NCI-H187 (cell line): ENCODE results near the gene CDIPT.
A peak's percentile ranks its signal among the peaks of the same experiment; 100 is the strongest.
"Not testable (repeated sequence)": the region's sequence is repeated elsewhere in the genome, so short reads cannot be mapped to it uniquely, and the experiment has no call there.

Source experiments
- DNase-seq, 2 experiments: peaks; one replicate each; lab custom pipeline; 2025; lab: John Stamatoyannopoulos, UW

The CDIPT gene

DNA sequence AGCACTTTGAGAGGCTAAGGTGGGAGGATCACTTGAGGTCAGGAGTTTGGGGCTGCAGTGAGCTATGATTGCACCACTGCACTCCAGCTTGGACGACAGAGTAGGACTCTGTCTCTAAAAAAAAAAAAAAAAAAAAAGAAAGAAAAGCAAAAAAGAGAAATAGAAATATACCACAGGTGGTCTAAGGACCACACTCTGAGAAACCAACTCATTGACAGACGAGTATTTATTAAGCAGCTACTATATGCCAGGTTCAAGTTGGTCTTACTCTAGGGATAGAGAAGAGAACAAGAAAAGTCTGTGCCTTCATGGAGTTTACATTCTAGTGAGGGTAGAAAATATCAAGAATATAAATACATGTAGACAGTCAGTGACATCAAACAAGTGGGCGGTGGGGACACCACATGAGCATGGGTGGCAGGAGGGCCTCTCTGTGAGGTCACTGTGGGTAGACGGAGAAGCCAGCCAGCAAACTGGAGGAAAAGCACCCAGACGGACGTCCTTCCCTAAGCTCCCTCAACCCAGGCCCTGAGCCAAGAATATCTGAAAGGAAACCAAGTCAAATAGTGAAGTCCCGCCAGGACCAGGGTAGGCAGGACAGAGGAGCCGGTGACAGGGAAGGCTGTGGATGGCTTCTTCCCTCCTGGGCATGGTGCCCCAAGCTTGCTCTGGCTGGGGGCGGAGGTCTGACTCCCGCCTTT, 4.7 kb downstream of the CDIPT start:
- no peak for DNase-seq

DNA sequence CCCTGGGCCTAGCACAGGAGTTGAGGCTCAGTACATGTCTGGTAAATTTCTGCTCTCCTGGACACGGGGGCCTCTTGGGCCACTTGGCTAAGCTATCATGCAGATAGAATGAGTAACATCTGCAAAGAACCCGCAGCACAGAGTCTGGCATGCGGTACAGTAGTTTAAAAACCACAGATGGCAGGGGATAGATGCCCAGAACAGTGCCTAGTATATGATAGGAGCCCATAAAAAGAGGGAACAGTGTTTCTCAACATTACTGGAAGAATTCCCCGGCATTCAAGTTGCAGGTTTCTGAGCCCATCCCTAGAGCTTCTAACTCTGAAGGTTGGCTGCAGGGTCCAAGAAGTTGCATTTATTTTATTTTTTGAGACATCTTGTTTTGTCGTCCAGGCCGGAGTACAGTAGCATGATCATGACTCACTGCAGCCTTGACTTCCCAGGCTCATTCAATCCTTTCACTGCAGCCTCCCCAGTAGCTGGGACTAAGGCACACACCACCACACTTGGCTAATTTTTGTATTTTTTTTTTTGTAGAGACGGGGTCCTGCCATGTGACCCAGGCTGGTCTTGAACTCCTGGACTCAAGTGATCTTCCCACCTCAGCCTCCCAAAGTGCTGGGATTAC, 5.8 kb downstream of the CDIPT start:
- DNase-seq = no peak

DNA sequence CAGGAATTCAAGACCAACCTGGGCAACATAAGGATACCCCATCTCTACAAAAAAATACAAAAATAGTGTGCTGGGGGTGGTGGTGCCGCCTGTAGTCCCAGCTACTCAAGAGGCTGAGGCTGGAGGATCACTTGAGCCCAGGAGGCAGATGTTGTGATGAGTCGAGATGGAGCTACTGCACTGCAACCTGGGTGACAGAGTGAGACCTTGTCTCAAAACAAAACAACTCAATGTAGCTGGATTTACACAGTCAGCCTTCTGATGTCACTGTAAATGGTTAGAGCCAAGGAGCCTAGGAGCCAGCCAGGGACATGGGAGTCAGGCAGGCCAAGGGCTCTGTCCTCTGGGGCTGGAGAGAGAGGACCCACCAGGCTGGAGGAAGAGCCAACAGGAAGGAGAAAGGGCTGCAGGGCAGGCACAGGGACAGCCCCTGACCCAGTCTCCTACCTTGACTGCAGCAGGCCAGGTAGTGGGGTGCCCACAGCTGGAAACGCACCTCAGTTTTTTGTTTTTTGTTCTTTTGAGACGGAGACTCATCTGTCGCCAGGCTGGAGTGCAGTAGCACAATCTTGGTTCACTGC, 8.4 kb downstream of the CDIPT start:
- DNase-seq = no peak

DNA sequence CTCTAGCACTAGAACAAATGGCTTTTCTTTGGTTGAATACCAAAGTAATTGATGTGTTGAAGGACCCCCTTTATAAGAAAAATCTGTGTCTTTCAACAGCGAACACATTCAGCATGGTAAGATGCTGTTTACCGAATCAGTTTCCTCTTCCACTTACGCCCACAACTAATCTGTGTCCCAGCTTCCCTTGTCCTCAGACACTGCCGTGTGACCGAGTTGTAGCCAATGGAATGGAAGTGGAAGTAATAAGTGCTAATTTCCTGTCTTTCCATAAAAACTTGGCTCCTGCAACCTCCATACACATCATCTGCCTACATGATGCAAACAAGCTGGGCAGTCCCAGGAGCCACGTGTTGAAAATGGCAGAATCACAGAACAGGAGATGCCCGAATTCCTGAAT, 10.4 kb downstream of the CDIPT start:
- DNase-seq = no peak

DNA sequence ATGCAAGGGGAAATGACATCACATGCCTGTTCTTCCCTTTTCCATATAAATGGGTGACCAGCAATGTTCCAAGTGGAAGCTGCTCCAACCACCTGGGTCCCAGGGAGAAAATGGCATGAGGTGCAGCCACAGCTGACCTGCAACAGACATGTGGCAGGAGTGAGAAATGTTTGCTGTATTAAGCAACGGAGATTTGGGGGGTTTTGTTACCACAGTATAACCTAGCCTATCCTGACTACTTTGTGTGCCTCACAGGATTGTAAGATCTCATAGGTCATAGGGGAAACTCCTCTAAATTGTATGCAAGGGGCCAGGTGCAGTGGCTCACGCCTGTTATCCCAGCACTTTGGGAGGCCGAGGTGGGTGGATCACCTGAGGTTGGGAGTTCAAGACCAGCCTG, 12.0 kb downstream of the CDIPT start:
- no peak for DNase-seq

DNA sequence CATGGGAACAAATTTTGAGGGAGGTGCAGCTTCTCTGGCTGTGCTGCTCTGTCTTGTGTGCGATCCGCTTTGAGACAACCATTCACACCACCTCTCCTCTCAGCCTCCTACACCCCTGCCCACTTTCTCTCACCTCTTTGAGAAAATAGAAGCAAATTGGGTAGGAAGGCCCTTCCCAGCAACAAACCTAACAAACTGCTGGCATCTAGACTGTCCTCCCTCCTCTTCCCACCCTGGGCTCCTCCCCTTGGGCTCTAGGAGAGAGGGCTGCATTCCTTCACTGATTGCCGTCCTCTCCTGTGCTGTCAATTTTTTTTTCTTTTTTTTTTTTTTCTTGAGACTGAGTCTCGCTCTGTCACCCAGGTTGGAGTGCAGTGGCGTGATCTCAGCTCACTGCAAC, 13.5 kb downstream of the CDIPT start:
- DNase-seq = no peak

DNA sequence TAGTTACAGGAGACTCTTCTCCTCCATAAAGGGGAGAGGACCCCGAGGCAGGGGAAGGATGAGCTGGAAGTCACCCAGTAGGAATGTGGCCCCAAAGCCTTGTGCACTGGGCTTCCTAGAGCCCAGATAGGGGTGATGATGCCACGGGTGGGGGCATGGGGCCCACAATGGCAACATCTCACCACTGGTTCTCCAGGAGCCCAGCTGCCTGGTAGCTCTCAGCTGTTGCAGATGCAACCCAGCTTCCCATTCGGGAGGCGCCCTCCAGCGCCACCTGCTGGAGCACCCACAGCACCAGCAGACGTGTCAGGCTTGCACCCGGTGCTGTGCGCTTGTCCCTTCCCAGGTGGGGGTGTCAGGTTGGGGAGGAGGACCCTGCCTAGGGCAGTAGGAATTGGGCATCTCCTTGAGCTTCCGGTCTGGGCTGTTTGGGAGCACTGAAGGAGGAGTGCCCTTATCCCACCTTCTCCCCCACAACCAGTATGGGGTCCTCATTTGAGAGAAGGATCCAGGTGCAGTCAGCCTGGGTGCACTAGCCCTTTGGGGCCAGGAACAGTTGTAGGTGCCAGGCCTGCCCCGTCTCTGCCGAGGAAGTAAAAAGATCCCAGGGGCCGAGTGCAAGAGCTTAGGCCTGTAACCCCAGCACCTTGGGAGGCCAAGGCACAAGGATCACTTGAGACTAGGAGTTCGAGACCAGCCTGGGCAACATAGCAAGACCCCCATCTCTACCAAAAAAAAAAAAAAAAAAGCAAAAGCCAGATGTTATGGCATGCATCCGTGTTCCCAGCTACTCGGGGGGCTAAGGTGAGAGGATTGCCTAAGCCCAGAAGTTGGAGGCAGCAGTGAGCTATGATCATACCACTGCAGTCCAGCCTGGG, 14.4 kb downstream of the CDIPT start:
- peak; percentile 4 to 27 for DNase-seq

DNA sequence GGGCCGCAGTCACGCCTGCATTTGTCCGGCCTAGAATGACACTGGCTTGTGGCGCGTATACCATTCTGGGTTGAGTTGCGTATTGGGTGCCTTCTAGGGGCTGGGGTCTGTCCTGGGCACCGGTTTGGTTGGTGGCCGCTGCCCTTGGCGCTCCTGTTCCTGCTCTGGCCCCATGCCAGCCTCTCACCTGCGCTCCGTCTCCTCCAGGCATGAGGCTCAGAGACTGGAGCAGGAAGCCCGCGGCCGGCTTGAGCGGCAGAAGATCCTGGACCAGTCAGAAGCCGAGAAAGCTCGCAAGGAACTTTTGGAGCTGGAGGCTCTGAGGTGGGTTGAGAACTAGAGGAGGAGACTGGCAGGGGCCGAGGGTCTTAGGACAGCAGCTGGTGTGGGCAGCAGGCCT, 17.4 kb downstream of the CDIPT start:
- DNase-seq = no peak

DNA sequence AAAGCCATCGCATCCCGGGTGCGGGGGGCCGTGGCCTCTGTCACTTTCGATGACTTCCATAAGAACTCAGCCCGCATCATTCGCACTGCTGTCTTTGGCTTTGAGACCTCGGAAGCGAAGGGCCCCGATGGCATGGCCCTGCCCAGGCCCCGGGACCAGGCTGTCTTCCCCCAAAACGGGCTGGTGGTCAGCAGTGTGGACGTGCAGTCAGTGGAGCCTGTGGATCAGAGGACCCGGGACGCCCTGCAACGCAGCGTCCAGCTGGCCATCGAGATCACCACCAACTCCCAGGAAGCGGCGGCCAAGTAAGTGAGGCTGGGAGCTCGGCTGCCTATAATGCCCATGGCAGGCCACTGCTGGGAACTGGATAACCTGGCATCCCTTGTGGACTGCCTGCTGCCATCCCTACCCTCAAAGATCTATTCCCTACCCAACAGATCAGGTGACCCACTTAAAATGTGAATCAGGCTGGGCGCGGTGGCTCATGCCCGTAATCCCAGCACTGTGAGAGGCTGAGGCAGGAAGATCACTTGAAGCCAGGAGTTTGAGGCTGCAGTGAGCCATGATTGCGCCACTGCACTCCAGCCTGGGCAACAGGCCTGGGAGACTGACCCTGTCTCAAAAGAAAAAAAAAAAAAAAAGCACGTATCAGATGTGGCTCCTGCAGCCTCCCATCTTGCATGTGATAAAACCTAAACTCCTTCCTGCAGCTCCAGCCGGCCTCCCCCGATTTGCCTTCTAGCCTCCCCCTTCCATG, 18.3 kb downstream of the CDIPT start:
- no peak for DNase-seq

DNA sequence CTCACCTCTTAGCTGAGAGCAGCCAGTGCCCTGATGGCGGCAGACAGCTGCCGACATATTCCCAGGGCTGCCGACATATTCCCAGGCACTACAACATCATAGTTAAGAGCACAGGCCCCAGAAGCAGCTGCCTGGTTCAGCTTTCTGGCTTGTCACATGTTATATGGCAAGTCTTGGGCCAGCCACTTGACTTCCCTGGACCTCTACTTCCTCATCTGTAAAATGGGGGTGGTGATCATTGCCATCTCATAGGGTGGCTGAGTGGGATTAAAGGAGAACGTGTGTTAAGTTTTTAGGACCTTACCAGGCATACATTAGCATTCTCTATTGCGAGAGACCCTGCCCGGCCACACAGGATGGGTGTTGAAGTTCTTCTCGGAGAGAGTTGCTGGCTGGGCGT, 19.1 kb downstream of the CDIPT start:
- no peak for DNase-seq

DNA sequence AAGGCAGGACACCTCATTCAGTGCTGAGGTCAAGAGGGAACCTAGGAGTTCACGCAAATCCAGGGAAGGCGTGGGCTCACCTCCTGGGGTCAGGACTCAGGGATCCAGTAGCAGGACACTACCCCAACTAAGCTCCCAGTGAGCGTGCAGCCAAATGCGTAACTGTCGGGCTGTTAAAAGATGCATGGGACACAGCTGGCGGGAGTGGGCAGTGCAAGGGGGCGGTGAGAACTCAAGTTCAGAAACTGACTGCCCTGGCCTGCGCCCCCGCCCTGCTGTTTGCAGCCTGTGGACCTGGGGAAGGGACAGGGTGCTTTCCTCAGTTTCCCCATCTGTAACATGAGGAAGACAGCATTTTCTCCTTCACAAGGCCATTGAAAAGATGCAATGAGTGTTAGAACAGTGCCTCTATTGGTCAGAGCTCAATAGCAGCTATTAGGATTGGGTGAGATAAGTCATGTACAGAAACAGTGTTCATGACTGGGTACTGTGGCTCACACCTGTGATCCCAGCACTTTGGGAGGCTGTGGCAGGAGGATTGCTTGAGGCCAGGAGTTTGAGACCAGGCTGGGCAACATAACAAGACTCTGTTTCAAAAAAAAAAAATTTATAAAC, 20.2 kb downstream of the CDIPT start:
- no peak for DNase-seq

DNA sequence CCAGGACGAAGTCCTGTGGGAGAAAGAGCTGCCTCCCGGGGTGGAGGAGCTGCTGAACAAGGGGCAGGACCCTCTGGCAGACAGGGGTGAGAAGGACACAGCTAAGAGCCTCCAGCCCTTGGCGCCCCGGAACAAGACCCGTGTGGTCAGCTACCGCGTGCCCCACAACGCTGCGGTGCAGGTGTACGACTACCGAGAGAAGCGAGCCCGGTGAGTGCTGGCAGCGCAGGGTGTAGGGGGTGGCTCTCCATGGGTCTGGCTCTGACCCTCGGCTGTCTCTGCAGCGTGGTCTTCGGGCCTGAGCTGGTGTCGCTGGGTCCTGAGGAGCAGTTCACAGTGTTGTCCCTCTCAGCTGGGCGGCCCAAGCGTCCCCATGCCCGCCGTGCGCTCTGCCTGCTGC, 21.4 kb downstream of the CDIPT start:
- no peak for DNase-seq

DNA sequence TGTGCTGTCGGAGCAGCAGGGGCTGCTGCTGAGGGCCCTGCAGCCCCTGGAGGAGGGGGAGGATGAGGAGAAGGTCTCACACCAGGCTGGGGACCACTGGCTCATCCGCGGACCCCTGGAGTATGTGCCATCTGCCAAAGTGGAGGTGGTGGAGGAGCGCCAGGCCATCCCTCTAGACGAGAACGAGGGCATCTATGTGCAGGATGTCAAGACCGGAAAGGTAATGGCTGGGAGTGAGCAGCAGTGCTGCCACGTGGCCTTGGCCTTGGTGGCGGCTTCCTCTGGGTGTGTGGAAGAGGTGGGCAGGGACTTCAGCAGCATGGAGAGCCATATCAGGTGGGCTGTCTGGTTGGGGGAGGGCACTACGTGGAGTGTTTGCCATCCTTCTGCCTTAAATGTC, 22.8 kb downstream of the CDIPT start:
- no peak for DNase-seq

DNA sequence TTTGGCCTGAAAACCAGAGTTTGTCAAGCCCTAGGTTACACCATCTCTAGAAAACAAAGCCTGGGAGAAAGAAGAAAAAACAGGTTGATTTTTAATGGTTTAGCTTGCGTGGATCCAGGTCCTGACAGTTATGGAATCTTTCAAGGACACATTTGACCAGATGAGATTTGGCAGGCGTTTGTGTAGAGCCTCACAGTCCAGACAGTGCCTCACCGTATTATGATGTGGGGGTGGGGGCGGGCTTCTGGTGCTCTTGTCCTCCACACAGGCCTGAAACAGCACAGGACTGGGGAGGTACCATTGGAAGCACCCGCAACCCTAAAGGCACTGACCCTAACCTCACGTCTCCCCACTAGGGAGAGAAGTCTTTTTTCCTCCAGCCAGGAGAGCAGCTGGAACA, 23.2 kb downstream of the CDIPT start:
- no peak for DNase-seq

DNA sequence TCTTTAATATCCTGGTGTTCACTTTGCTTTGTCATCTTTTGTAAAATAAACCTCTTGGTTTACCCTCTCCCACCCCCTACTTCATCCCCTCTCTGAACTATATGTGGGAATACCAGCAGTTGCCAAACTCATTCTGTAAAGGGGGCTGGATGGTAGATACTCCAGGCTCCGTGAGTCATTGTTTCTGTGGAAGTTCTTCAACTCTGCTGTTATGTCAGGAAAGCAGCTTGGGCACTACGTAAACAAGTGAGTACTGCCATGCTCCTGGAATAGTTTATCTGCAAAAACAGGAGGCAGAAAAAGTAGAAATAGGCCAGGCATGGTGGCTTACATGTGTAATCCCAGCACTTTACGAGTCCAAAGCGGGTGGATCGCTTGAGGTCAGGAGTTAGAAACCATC, 25.2 kb downstream of the CDIPT start:
- DNase-seq = no peak

DNA sequence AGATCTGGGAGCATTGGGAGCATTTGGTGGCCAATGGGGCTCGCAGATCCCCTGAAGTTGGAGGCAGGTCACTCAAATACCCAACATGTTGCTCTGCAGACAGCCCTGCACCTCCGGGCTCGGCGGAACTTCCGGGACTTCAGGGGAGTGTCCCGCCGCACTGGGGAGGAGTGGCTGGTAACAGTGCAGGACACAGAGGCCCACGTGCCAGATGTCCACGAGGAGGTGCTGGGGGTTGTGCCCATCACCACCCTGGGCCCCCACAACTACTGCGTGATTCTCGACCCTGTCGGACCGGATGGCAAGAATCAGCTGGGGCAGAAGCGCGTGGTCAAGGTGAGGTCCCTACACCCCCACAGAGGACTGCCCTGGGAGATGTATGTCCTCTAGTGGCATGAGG, 26.4 kb downstream of the CDIPT start:
- no peak for DNase-seq

DNA sequence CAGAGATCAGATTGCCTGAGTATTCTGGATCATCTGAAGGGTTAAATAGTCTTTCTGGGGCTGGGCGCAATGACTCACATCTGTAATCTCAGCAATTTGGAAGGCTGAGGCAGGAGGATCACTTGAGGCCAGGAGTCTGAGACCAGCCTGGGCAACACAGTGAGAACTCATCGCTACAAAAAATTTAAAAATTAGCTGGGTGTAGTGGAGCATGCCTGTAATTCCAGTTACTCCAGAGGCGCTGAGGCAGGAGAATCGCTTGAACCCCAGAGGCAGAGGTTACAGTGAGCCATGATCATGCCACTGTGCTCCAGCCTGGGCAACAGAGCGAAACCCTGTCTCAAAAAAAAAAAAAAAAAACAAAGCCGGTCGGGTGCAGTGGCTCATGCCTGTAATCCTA, 27.1 kb downstream of the CDIPT start:
- DNase-seq = no peak

DNA sequence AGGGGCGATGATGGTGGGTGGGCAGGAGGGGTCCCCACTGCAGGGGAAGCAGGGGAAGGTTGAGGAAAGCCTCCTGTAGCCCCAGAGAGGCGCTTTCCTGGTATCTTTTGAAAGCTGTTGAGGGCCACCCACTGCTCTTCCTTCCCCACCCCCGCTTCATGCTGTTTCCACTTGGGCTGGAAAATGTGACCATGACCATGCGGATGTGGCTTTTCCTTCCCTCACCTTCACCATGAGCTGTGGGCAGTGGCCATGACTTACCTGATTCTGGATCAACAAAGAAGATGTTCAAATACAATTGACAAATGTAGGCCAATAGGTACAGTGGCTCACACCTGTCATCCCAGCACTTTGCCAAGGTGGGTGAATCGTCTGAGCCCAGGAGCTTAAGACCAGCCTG, 28.9 kb downstream of the CDIPT start:
- DNase-seq = no peak

DNA sequence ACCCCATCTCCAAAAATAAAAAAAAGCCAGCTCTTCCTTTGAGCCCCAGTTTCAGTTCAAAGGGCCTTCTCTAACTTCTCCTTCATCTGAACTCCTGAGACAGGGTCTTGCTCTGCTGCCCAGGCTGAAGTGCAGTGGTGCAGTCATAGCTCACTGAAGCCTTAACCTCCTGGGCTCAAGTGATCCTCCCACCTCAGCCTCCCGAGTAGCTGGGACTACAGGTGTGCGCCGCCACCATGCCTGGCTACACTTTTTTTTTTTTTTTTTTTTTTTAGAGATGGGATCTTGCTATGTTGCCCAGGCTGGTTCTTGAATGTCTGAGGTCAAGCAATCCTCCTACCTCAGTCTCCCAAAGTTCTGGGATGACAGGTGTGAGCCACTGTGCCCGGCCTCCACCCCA, 29.8 kb downstream of the CDIPT start:
- DNase-seq = not testable (repeated sequence)

DNA sequence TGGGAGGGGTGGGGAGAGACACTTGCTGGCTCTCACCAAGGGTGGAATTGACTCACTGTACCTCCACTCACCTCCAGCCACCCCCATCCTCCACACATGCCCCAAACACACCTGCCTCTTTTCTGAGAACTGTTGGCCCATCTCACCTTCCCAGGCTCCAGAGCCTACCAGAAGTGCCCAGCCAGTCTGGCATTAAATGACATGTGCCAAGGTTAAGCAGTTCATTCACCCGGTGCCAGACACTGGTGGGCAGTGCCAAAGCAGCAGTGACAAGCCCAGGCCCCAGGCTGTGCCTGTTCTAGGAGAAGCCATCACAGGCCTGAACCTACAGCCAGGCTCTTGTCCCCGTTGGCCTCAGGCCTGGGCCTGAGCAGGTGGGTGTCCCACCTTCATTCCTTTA, 31.5 kb downstream of the CDIPT start:
- DNase-seq = no peak

DNA sequence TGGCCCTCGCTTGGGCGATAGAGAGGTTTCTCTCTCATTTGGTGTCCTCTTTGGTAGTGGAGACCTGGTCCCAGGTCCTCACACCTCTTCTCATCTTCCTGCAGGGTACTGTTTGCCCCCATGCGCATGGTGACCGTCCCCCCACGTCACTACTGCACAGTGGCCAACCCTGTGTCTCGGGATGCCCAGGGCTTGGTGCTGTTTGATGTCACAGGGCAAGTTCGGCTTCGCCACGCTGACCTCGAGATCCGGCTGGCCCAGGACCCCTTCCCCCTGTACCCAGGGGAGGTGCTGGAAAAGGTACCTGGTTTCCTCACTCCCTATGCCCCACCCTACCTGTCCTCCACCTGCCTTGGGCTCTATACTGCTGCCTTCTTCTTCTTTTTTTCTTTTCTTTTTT, 32.3 kb downstream of the CDIPT start:
- DNase-seq = no peak

DNA sequence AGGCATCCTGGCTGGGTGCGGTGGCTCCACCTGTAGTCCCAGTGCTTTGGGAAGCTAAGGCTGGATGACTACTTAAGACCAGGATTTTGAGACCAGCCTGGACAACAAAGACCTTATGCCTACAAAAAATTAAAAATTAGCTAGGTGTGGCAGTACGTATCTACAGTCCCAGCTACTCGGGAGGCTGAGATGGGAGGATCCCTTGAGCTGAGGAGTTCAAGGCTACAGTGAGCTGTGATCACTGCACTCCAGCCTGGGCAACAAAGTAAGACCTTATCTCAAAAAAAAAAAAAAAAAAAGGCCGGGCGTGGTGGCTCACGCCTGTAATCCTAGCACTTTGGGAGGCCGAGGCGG, 36.7 kb downstream of the CDIPT start:
- no peak for DNase-seq
